Loucy (cell line): Measurements from ENCODE around the gene MYO9A.
"Not testable (repeated sequence)": the region's sequence is repeated elsewhere in the genome, so short reads cannot be mapped to it uniquely, and the experiment has no call there.

Source experiments
- H2AFZ ChIP-seq: fragments of 200-600 bp; sonication (generic); 2 replicates; pipeline ENCODE4 v1.6.0; 2016; ENCODE audit warnings: antibody characterized with exemption, mild to moderate bottlenecking, low read length, moderate library complexity
- H3F3A ChIP-seq: fragments of 200-600 bp; 2 replicates; pipeline ENCODE4 v1.6.0; 2016; ENCODE audit warnings: antibody characterized with exemption, low read depth, mild to moderate bottlenecking
- H3K27me3 ChIP-seq: fragments of 200-600 bp; sonication (generic); 2 replicates; pipeline ENCODE4 v1.6.1; 2014; ENCODE audit warnings: low read length, mild to moderate bottlenecking; ENCODE audit not compliant: insufficient read depth, poor library complexity, severe bottlenecking
- H3K36me3 ChIP-seq: fragments of 200-600 bp; sonication (generic); 2 replicates; pipeline ENCODE4 v1.6.1; 2016; ENCODE audit warnings: low read length; ENCODE audit not compliant: insufficient read depth
- H3K4me1 ChIP-seq: fragments of 200-600 bp; sonication (generic); 2 replicates; pipeline ENCODE4 v1.5.1; 2014; ENCODE audit warnings: low read length, mild to moderate bottlenecking; ENCODE audit not compliant: insufficient read depth, poor library complexity, severe bottlenecking
- H3K4me2 ChIP-seq: fragments of 200-600 bp; sonication (generic); 2 replicates; pipeline ENCODE4 v1.6.0; 2014; ENCODE audit warnings: antibody characterized with exemption, low read length, low read depth, mild to moderate bottlenecking; ENCODE audit not compliant: poor library complexity, severe bottlenecking
- H3K4me3 ChIP-seq: fragments of 200-600 bp; sonication (generic); 2 replicates; pipeline ENCODE4 v1.5.1; 2014; ENCODE audit warnings: low read length, mild to moderate bottlenecking, mixed read lengths; ENCODE audit not compliant: poor library complexity, severe bottlenecking
- H3K79me2 ChIP-seq: fragments of 200-600 bp; sonication (generic); 2 replicates; pipeline ENCODE4 v1.6.1; 2014; ENCODE audit warnings: low read length; ENCODE audit not compliant: insufficient read depth
- H3K9ac ChIP-seq: fragments of 200-600 bp; sonication (generic); 2 replicates; pipeline ENCODE4 v1.6.0; 2014; ENCODE audit warnings: mild to moderate bottlenecking, low read depth, low read length, moderate library complexity; ENCODE audit not compliant: poor library complexity, severe bottlenecking
- H3K9me2 ChIP-seq: fragments of 200-600 bp; sonication (generic); replicated peaks from 2 replicates; pipeline ENCODE4 v1.6.1; 2016; ENCODE audit warnings: low read depth, low read length, mixed read lengths
- H3K9me3 ChIP-seq: fragments of 200-600 bp; sonication (generic); 2 replicates; pipeline ENCODE4 v1.6.1; 2014; ENCODE audit warnings: mild to moderate bottlenecking, antibody characterized with exemption, low read length, low read depth; ENCODE audit not compliant: insufficient read depth
- H4K20me1 ChIP-seq: fragments of 200-600 bp; sonication (generic); 2 replicates; pipeline ENCODE4 v1.6.0; 2014; ENCODE audit warnings: antibody characterized with exemption, low read length, mild to moderate bottlenecking; ENCODE audit not compliant: insufficient read depth, poor library complexity, severe bottlenecking
- EZH2phosphoT487 ChIP-seq: fragments of 200-600 bp; IDR thresholded peaks from 2 replicates; pipeline ENCODE4 v1.6.1; 2018; ENCODE audit warnings: antibody characterized with exemption, mild to moderate bottlenecking, moderate library complexity, borderline replicate concordance
- TF ChIP-seq, protein P1 (sequence below): fragments of 200-600 bp; sonication (generic); conservative IDR thresholded peaks from 2 replicates; pipeline ENCODE4 v1.5.1; 2014; ENCODE audit warnings: mild to moderate bottlenecking, antibody characterized with exemption, low read length

MYO9A gene

GRCh38 chr15:72060687-72061250 lies 57.2 kb downstream of the MYO9A start:
- Histone ChIP-seq H3F3A (no peaks in the 10 kb centered on the region), H3K36me3 (0 out of 2 replicates have a peak, but pooled peaks cover 9% of the 10 kb centered on the region), H3K4me2 (no peak overlapping the region), H3K9ac (no peak overlapping the region), H3K4me3 (no peak overlapping the region), H3K9me3 (no peaks in the 10 kb centered on the region; the same call in 1 of the 2 replicates), H3K9me2 (no peaks in the 10 kb centered on the region), H3K79me2 (peaks cover 68% of the 10 kb centered on the region), H4K20me1 (no peaks in the 10 kb centered on the region), H2AFZ (no peak overlapping the region), H3K4me1 (peaks cover 17% of the 10 kb centered on the region), H3K27me3 (no peaks in the 10 kb centered on the region)
- TF ChIP-seq, protein P1, sequence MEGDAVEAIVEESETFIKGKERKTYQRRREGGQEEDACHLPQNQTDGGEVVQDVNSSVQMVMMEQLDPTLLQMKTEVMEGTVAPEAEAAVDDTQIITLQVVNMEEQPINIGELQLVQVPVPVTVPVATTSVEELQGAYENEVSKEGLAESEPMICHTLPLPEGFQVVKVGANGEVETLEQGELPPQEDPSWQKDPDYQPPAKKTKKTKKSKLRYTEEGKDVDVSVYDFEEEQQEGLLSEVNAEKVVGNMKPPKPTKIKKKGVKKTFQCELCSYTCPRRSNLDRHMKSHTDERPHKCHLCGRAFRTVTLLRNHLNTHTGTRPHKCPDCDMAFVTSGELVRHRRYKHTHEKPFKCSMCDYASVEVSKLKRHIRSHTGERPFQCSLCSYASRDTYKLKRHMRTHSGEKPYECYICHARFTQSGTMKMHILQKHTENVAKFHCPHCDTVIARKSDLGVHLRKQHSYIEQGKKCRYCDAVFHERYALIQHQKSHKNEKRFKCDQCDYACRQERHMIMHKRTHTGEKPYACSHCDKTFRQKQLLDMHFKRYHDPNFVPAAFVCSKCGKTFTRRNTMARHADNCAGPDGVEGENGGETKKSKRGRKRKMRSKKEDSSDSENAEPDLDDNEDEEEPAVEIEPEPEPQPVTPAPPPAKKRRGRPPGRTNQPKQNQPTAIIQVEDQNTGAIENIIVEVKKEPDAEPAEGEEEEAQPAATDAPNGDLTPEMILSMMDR, result no peak
- TF ChIP-seq EZH2phosphoT487, result no peak

DNA sequence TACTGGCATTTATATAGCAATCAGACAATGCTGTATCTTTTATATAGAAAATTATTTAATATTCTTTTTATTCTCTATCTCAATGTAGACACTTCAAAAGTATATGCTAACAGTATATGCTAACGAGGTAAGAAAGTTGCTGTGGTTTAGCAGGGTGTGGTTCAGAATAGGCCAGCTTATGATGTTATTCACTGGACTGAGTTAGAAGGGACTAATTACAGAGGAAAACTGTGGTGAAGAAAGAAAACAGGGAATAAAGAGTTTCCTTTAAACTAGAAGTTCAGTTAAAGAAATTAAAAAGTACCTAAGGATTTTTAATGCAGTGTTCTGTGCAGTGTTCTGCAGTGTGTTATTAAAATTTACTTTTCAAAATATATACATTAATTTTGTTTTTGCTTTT lies 59.4 kb downstream of the MYO9A start:
- H3K79me2 ChIP-seq, result peaks cover 72% of the 10 kb centered on the region
- H3K4me2 ChIP-seq, result no peak overlapping the region
- no peak overlapping the region for H3K4me3 ChIP-seq
- H3K9me3 ChIP-seq, result no peaks in the 10 kb centered on the region; the same call in 1 of the 2 replicates
- no peaks in the 10 kb centered on the region for H3K27me3 ChIP-seq
- no peaks in the 10 kb centered on the region for H3F3A ChIP-seq
- no peaks in the 10 kb centered on the region for H4K20me1 ChIP-seq
- 0 out of 2 replicates have a peak, but pooled peaks cover 2% of the 10 kb centered on the region for H3K36me3 ChIP-seq
- H3K4me1 ChIP-seq, result peaks cover 23% of the 10 kb centered on the region
- H2AFZ ChIP-seq, result no peak overlapping the region
- no peaks in the 10 kb centered on the region for H3K9me2 ChIP-seq
- no peak overlapping the region for H3K9ac ChIP-seq
- TF ChIP-seq, protein P1, result no peak
- TF ChIP-seq EZH2phosphoT487, result no peak

GRCh38 chr15:72057548-72058091 lies 60.3 kb downstream of the MYO9A start:
- no peaks in the 10 kb centered on the region for H3F3A ChIP-seq
- H3K9ac ChIP-seq, result peak overlapping the region; percentile 20
- no peaks in the 10 kb centered on the region for H4K20me1 ChIP-seq
- no peaks in the 10 kb centered on the region for H3K27me3 ChIP-seq
- no peaks in the 10 kb centered on the region for H3K9me2 ChIP-seq
- no peaks in the 10 kb centered on the region; the same call in 1 of the 2 replicates for H3K9me3 ChIP-seq
- H2AFZ ChIP-seq, result peak overlapping the region; percentile 5; the same call in 1 of the 2 replicates
- TF ChIP-seq, protein P1, result no peak
- no peak for TF ChIP-seq EZH2phosphoT487
- H3K4me1 ChIP-seq, result peaks cover 23% of the 10 kb centered on the region
- peak overlapping the region; percentile 32 for H3K4me3 ChIP-seq
- peaks cover 72% of the 10 kb centered on the region for H3K79me2 ChIP-seq
- no peaks in the 10 kb centered on the region for H3K36me3 ChIP-seq
- peak overlapping the region; percentile 63 for H3K4me2 ChIP-seq

DNA sequence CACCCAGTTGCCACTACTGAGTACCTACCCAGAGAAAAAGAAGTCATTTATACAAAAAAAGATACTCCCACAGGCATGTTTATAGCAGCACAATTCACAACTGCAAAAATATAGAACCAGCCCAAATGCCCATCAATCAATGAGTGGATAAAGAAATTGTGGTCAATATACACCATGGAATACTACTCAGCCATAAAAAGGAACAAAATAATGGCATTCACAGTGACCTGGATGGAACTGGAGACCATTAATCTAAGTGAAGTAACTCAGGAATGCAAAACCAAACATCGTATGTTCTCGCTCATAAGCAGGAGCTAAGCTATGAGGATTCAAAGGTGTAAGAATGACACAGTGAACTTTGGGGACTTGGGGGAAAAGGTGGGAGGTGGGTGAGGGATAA lies 61.7 kb downstream of the MYO9A start:
- not testable (repeated sequence) for H3K27me3 ChIP-seq, H3K9ac ChIP-seq, H3K9me3 ChIP-seq, H4K20me1 ChIP-seq, H3K4me3 ChIP-seq, H3K4me2 ChIP-seq, H3K9me2 ChIP-seq, H2AFZ ChIP-seq, H3F3A ChIP-seq, H3K36me3 ChIP-seq
- Histone ChIP-seq H3K4me1 (peaks cover 23% of the 10 kb centered on the region), H3K79me2 (peaks cover 72% of the 10 kb centered on the region)

DNA sequence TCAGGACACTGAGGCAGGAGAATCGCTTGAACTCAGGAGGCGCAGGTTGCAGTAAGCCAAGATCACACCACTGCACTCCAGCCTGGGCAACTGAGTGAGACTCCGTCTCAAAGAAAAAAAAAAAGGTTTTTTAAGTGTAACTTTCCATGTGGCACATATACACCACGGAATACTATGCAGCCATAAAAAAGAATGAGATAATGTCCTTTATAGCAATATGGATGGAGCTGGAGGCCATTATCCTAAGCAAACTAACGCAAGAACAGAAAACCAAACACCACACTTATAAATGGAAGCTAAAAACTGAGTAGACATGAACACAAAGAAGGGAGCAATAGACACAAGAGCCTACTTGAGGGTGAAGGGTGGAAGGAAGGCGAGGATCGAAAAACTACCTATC lies 64.7 kb downstream of the MYO9A start:
- H3K4me1 ChIP-seq, result peaks cover 16% of the 10 kb centered on the region
- not testable (repeated sequence) for H4K20me1 ChIP-seq, H3K4me2 ChIP-seq, H3K27me3 ChIP-seq, H3K4me3 ChIP-seq, H3F3A ChIP-seq, H3K9ac ChIP-seq, H3K36me3 ChIP-seq, H3K9me3 ChIP-seq, H2AFZ ChIP-seq, H3K9me2 ChIP-seq
- peaks cover 82% of the 10 kb centered on the region for H3K79me2 ChIP-seq
